HUDEP-2 (cell line): ENCODE data around the gene ITK.
"Not testable (repeated sequence)": the region's sequence is repeated elsewhere in the genome, so short reads cannot be mapped to it uniquely, and the experiment has no call there.

ENCODE experiments used
- DNase-seq, 76 experiments: peaks; one replicate each; lab custom pipeline; 2025; ENCODE audit not compliant: unreplicated experiment in 76 of 76; lab: John Stamatoyannopoulos, UW

The ITK gene

GRCh38 chr5:157236423-157236822 is 55.8 kb downstream of the ITK start:
- no peak for DNase-seq

GRCh38 chr5:157241483-157241882 is 60.8 kb downstream of the ITK start:
- no peak for DNase-seq

- not testable (repeated sequence) for DNase-seq
These were observed 64.1 kb downstream of the ITK start for GRCh38 chr5:157244704-157245103.

- DNase-seq, result peak in 1 of 76 experiments; percentile 9
These were observed 64.8 kb downstream of the ITK start for GRCh38 chr5:157245476-157245875.

GRCh38 chr5:157245886-157246285 is 65.2 kb downstream of the ITK start:
- DNase-seq, result peak in 26 of 76 experiments; percentile 1 to 77 (median 17)

GRCh38 chr5:157247267-157247666 is 66.6 kb downstream of the ITK start:
- DNase-seq, result no peak

- DNase-seq, result no peak
These were observed 68.3 kb downstream of the ITK start for GRCh38 chr5:157248821-157249470.

- DNase-seq, result peak in 1 of 76 experiments; percentile 3
These were observed 72.2 kb downstream of the ITK start for GRCh38 chr5:157252711-157253465.

GRCh38 chr5:157253547-157253946 is 72.9 kb downstream of the ITK start:
- peak in 21 of 76 experiments; percentile 2 to 30 (median 8) for DNase-seq

- no peak for DNase-seq
These were observed 77.8 kb downstream of the ITK start for GRCh38 chr5:157258450-157258849.

- no peak for DNase-seq
These were observed 79.1 kb downstream of the ITK start for GRCh38 chr5:157259699-157260098.

- DNase-seq, result no peak
These were observed 83.0 kb downstream of the ITK start for GRCh38 chr5:157263496-157264090.

GRCh38 chr5:157265714-157266285 is 85.2 kb downstream of the ITK start, which contains the start of gene CYFIP2:
Gene CYFIP2, plus strand, starts transcription at chr5:157266123. Its CDS starts 19,239 bp downstream, at chr5:157285362.
- DNase-seq, result peak in 12 of 76 experiments; percentile 1 to 48 (median 8)

GRCh38 chr5:157266286-157267007 is 85.8 kb downstream of the ITK start:
- DNase-seq, result no peak

GRCh38 chr5:157267025-157267424 is 86.4 kb downstream of the ITK start:
- no peak for DNase-seq

- no peak for DNase-seq
These were observed 87.3 kb downstream of the ITK start for GRCh38 chr5:157267761-157268480.

GRCh38 chr5:157269165-157269671 is 88.6 kb downstream of the ITK start:
- no peak for DNase-seq

GRCh38 chr5:157269761-157270272 is 89.2 kb downstream of the ITK start:
- no peak for DNase-seq

GRCh38 chr5:157270771-157271170 is 90.1 kb downstream of the ITK start:
- DNase-seq, result no peak
